LoVo (cell line): ENCODE measurements around the gene ITPK1.

Experiments used
- DNase-seq: peaks from one replicate; pipeline ENCODE4 v3.0.0-alpha.2; 2016; ENCODE audit warnings: low spot score

ITPK1 gene

GRCh38 chr14:93044556-93044955, 71.2 kb downstream of the ITPK1 start:
- DNase-seq, result peak; percentile 53

- DNase-seq, result peak; percentile 68
Observed at GRCh38 chr14:93044121-93044520, 71.6 kb downstream of the ITPK1 start.

GRCh38 chr14:93042968-93043940, 72.5 kb downstream of the ITPK1 start:
- peak; percentile 97 for DNase-seq

GRCh38 chr14:93041830-93042229, 73.9 kb downstream of the ITPK1 start:
- no peak for DNase-seq

- DNase-seq, result no peak
Observed at GRCh38 chr14:93040982-93041381, 74.7 kb downstream of the ITPK1 start.

- DNase-seq, result no peak
Observed at GRCh38 chr14:93040443-93040842, 75.3 kb downstream of the ITPK1 start.

- DNase-seq, result no peak
Observed at GRCh38 chr14:93039649-93040315, 75.9 kb downstream of the ITPK1 start.

GRCh38 chr14:93037351-93037750, 78.4 kb downstream of the ITPK1 start:
- no peak for DNase-seq

GRCh38 chr14:93036652-93037345, 78.9 kb downstream of the ITPK1 start:
- DNase-seq, result no peak

- no peak for DNase-seq
Observed at GRCh38 chr14:93035917-93036651, 79.6 kb downstream of the ITPK1 start.

GRCh38 chr14:93035585-93035916, 80.2 kb downstream of the ITPK1 start:
- no peak for DNase-seq

GRCh38 chr14:93034671-93034994, 81.1 kb downstream of the ITPK1 start:
- no peak for DNase-seq

- DNase-seq, result no peak
Observed at GRCh38 chr14:93033983-93034670, 81.6 kb downstream of the ITPK1 start.

GRCh38 chr14:93033084-93033982, 82.4 kb downstream of the ITPK1 start:
- no peak for DNase-seq

GRCh38 chr14:93032421-93032936, 83.2 kb downstream of the ITPK1 start:
- no peak for DNase-seq

GRCh38 chr14:93031505-93032315, 84.0 kb downstream of the ITPK1 start:
- DNase-seq, result no peak

GRCh38 chr14:93030761-93031160, 85.0 kb downstream of the ITPK1 start:
- no peak for DNase-seq

- no peak for DNase-seq
Observed at GRCh38 chr14:93029911-93030508, 85.7 kb downstream of the ITPK1 start.

GRCh38 chr14:93029417-93029816, 86.3 kb downstream of the ITPK1 start:
- no peak for DNase-seq
